Eye (tissue), 1 donor: ENCODE measurements around the gene DHH.
"Not testable (repeated sequence)": the region's sequence is repeated elsewhere in the genome, so short reads cannot be mapped to it uniquely, and the experiment has no call there.

ENCODE experiments used
- DNase-seq: peaks from one replicate; pipeline ENCODE4 v3.0.0-alpha.2; 2015

DHH gene

GRCh38 chr12:49068879-49069506 is 25.6 kb downstream of the DHH start:
- DNase-seq = peak; percentile 25

GRCh38 chr12:49066120-49066519 is 28.5 kb downstream of the DHH start:
- DNase-seq = no peak

- DNase-seq = no peak
Observed at GRCh38 chr12:49064767-49065152, 29.8 kb downstream of the DHH start.

- DNase-seq = not testable (repeated sequence)
Observed at GRCh38 chr12:49061916-49062315, 32.7 kb downstream of the DHH start.

GRCh38 chr12:49061157-49061650 is 33.4 kb downstream of the DHH start:
- DNase-seq = no peak

GRCh38 chr12:49060237-49061156 is 34.1 kb downstream of the DHH start, which contains the start of gene KMT2D:
Gene KMT2D, minus strand, starts transcription at chr12:49060794. Its CDS starts 5,470 bp downstream, at chr12:49055324.
- peak; percentile 98 for DNase-seq

- DNase-seq = no peak
Observed at GRCh38 chr12:49059299-49060171, 35.1 kb downstream of the DHH start.

GRCh38 chr12:49059045-49059298 is 35.6 kb downstream of the DHH start:
- DNase-seq = no peak

- DNase-seq = no peak
Observed at GRCh38 chr12:49058366-49059044, 36.1 kb downstream of the DHH start.

GRCh38 chr12:49057888-49058287 is 36.7 kb downstream of the DHH start:
- no peak for DNase-seq

GRCh38 chr12:49055978-49056754 is 38.4 kb downstream of the DHH start:
- DNase-seq = peak; percentile 77

GRCh38 chr12:49055092-49055491 is 39.5 kb downstream of the DHH start:
- DNase-seq = no peak

GRCh38 chr12:49054524-49054923 is 40.1 kb downstream of the DHH start:
- no peak for DNase-seq

GRCh38 chr12:49054096-49054495 is 40.5 kb downstream of the DHH start:
- DNase-seq = no peak

GRCh38 chr12:49052451-49053208 is 42.0 kb downstream of the DHH start:
- DNase-seq = no peak

GRCh38 chr12:49051777-49052438 is 42.7 kb downstream of the DHH start:
- no peak for DNase-seq

- DNase-seq = no peak
Observed at GRCh38 chr12:49051373-49051764, 43.2 kb downstream of the DHH start.

GRCh38 chr12:49050507-49051372 is 43.9 kb downstream of the DHH start:
- no peak for DNase-seq

GRCh38 chr12:49049566-49050224 is 44.9 kb downstream of the DHH start:
- DNase-seq = no peak
